ENCODE measurements around the gene NOX1. TPM values are rescaled to one million over a fixed set of nuclear protein-coding genes. Genes with fewer than 3 reads are reported as not detected.
A peak's percentile ranks its signal among the peaks of the same experiment; 100 is the strongest.

NOX1 gene
- total and polyA plus RNA-seq, 2 of the 13 experiments (the other 11 are each of a cell fraction or from before 2014, with no cell fraction given) = 0.07 TPM; not detected in 1

- Histone ChIP-seq H3K4me1 (ENCODE audit: insufficient read depth, low read length) (peaks cover 6% of the 10 kb centered on the region), H2AFZ (ENCODE audit: low read length) (no peak overlapping the region), H3K27ac (ENCODE audit: extremely low read length, insufficient read depth, low read length) (no peak overlapping the region), H3K27me3 (ENCODE audit: control insufficient read depth in 1 of 2, insufficient read depth in 2 of 2, low read length in 2 of 2) (no peaks in the 10 kb centered on the region), H3K36me3 (replicated peaks in 1 of 2; ENCODE audit: control insufficient read depth in 1 of 2, insufficient read depth in 2 of 2, low read length in 2 of 2) (no peaks in the 10 kb centered on the region), H3K9me3 (ENCODE audit: low read length) (no peaks in the 10 kb centered on the region), H4K20me1 (ENCODE audit: insufficient read depth, low read length) (no peaks in the 10 kb centered on the region), H3K4me3 (replicated peaks in 1 of 3; ENCODE audit: insufficient read depth in 1 of 3, low read depth in 2 of 3, low read length in 3 of 3) (no peak overlapping the region; a peak in 1 of 6 replicates), H3K79me2 (ENCODE audit: insufficient read depth, low read length) (no peaks in the 10 kb centered on the region), H3K4me2 (ENCODE audit: low read depth, low read length) (peak overlapping the region; percentile 47; the same call in 1 of the 2 replicates), H3K9ac (ENCODE audit: insufficient read depth, low read depth, low read length) (no peak overlapping the region)
- intact Hi-C loops (cut with micrococcal nuclease; ENCODE audit: unreplicated experiment) = loop anchor here (1.0 to 10.0 kb wide), 3 partner anchors 55 to 399 kb away; partner anchors contain the start of gene TAF7L
- WGBS (ENCODE audit: low lambda C conversion rate) = 0% methylated on average over 4 of the region's 5 CpGs
- ChIA-PET CTCF (ENCODE audit: low intra/inter-chr PET ratio, low total read pairs) (interaction anchor here (0.8 kb wide), 2 partner anchors 311 kb away, joined by 3 to 4 read pairs; no protein-coding TSS in a partner anchor), POLR2A (no interaction called here)
- ATAC-seq = peak; percentile 86
- in situ Hi-C loops (cut with HindIII; ENCODE audit: extremely low pct_ligation_motif_present, low pct_unique_long_range_greater_than_20kb) = loop anchor here (25.0 kb wide), 1 partner anchor 292 kb away; no protein-coding TSS in a partner anchor
- peak; percentile 97 for FAIRE-seq
- no TSS peak for BruUV-seq (replicated peaks)
- peak; percentile 55 for DNase-seq (ENCODE audit: low spot score)
- TF ChIP-seq, protein P1, sequence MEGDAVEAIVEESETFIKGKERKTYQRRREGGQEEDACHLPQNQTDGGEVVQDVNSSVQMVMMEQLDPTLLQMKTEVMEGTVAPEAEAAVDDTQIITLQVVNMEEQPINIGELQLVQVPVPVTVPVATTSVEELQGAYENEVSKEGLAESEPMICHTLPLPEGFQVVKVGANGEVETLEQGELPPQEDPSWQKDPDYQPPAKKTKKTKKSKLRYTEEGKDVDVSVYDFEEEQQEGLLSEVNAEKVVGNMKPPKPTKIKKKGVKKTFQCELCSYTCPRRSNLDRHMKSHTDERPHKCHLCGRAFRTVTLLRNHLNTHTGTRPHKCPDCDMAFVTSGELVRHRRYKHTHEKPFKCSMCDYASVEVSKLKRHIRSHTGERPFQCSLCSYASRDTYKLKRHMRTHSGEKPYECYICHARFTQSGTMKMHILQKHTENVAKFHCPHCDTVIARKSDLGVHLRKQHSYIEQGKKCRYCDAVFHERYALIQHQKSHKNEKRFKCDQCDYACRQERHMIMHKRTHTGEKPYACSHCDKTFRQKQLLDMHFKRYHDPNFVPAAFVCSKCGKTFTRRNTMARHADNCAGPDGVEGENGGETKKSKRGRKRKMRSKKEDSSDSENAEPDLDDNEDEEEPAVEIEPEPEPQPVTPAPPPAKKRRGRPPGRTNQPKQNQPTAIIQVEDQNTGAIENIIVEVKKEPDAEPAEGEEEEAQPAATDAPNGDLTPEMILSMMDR (CRISPR knock-in tag; IDR thresholded peaks at IDR 0.05) = peak; percentile 78
- no peak for TF ChIP-seq SOX13 (IDR thresholded peaks at IDR 0.05)
- 0 out of 4 replicates have a peak, but pooled peaks of 1 of the 2 experiments have one; percentile 26 for TF ChIP-seq SOX13 (CRISPR knock-in tag; conservative IDR thresholded peaks at IDR 0.05 in 1 of 2, IDR thresholded peaks at IDR 0.05 in 1 of 2)
- no peak for TF ChIP-seq YY1 (IDR thresholded peaks at IDR 0.05; ENCODE audit: insufficient read depth, insufficient replicate concordance, low read depth, low read length)
- TF ChIP-seq RXRB (CRISPR knock-in tag; IDR thresholded peaks at IDR 0.05; ENCODE audit: borderline replicate concordance) = peak; percentile 18; the same call in 1 of the 2 replicates
- no peak for TF ChIP-seq ZNF441 (CRISPR knock-in tag; IDR thresholded peaks at IDR 0.05; ENCODE audit: borderline replicate concordance)
- TF ChIP-seq ZNF644 (CRISPR knock-in tag; IDR thresholded peaks at IDR 0.05; ENCODE audit: low read depth) = 0 out of 2 replicates have a peak, but pooled peaks have one; percentile 41
- TF ChIP-seq, protein P2, sequence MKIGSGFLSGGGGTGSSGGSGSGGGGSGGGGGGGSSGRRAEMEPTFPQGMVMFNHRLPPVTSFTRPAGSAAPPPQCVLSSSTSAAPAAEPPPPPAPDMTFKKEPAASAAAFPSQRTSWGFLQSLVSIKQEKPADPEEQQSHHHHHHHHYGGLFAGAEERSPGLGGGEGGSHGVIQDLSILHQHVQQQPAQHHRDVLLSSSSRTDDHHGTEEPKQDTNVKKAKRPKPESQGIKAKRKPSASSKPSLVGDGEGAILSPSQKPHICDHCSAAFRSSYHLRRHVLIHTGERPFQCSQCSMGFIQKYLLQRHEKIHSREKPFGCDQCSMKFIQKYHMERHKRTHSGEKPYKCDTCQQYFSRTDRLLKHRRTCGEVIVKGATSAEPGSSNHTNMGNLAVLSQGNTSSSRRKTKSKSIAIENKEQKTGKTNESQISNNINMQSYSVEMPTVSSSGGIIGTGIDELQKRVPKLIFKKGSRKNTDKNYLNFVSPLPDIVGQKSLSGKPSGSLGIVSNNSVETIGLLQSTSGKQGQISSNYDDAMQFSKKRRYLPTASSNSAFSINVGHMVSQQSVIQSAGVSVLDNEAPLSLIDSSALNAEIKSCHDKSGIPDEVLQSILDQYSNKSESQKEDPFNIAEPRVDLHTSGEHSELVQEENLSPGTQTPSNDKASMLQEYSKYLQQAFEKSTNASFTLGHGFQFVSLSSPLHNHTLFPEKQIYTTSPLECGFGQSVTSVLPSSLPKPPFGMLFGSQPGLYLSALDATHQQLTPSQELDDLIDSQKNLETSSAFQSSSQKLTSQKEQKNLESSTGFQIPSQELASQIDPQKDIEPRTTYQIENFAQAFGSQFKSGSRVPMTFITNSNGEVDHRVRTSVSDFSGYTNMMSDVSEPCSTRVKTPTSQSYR (CRISPR knock-in tag; IDR thresholded peaks at IDR 0.05; ENCODE audit: borderline replicate concordance) = no peak
- TF ChIP-seq ZBTB46 (CRISPR knock-in tag; IDR thresholded peaks at IDR 0.05; ENCODE audit: borderline replicate concordance) = no peak
- TF ChIP-seq RAD21 (CRISPR knock-in tag; IDR thresholded peaks at IDR 0.05) = peak; percentile 42; the same call in 1 of the 2 replicates
- TF ChIP-seq PAXIP1 (CRISPR knock-in tag; conservative IDR thresholded peaks at IDR 0.05) = no peak
- TF ChIP-seq ZNF672 (CRISPR knock-in tag; IDR thresholded peaks at IDR 0.05) = no peak
- no peak for TF ChIP-seq RARA (CRISPR knock-in tag; IDR thresholded peaks at IDR 0.05)
Observed at GRCh38 chrX:100895365-100896075, 21.4 kb upstream of the NOX1 start.
